K562 (cell line): ENCODE measurements around the gene OSBPL3. TPM values are rescaled to one million over a fixed set of nuclear protein-coding genes. Genes with fewer than 3 reads are reported as not detected.

Experiments
- E2F4 ChIP-seq: sonication (generic); formaldehyde crosslinking; IDR thresholded peaks from 2 replicates; pipeline ENCODE4 v1.8.0; 2022; ENCODE audit warnings: mild to moderate bottlenecking, low read depth, missing genetic modification reagents
- MCM7 ChIP-seq, 2 experiments: fragments of 450-650 bp; IDR thresholded peaks; 2 replicates each; pipeline ENCODE4 v1.6.1; 2016 to 2018
- RFX5 ChIP-seq: IDR thresholded peaks from 2 replicates; pipeline ENCODE4 v1.6.1; 2011; ENCODE audit warnings: low read depth, mild to moderate bottlenecking, improper control_type of control experiment, low read length
- SAP30 ChIP-seq: fragments of 200-600 bp; sonication (generic); IDR thresholded peaks from 2 replicates; pipeline ENCODE4 v1.6.1; 2012; ENCODE audit warnings: borderline replicate concordance, low read depth, mild to moderate bottlenecking, moderate library complexity, low read length, control low read depth, inconsistent platforms; ENCODE audit not compliant: insufficient read depth, poor library complexity, severe bottlenecking
- ZKSCAN8 ChIP-seq: fragments of 200-800 bp; sonication (Bioruptor generic); IDR thresholded peaks from 2 replicates; pipeline ENCODE4 v1.6.1; 2016; ENCODE audit warnings: missing genetic modification characterization, missing compliant biosample characterization
- ZNF140 ChIP-seq: fragments of 250-450 bp; sonication (Bioruptor Pico); IDR thresholded peaks from 2 replicates; pipeline ENCODE4 v1.8.0; 2021; ENCODE audit warnings: moderate library complexity, mild to moderate bottlenecking, inconsistent platforms
- ZNF511 ChIP-seq: sonication (generic); formaldehyde crosslinking; IDR thresholded peaks from 2 replicates; pipeline ENCODE4 v1.8.0; 2022; ENCODE audit warnings: mild to moderate bottlenecking, missing genetic modification reagents
- ZNF584 ChIP-seq: fragments of 200-800 bp; sonication (Bioruptor generic); IDR thresholded peaks from 2 replicates; pipeline ENCODE4 v1.6.1; 2016; ENCODE audit warnings: low read depth, mild to moderate bottlenecking, missing genetic modification characterization, missing compliant biosample characterization
- ZSCAN29 ChIP-seq: fragments of 450-650 bp; IDR thresholded peaks from 2 replicates; pipeline ENCODE4 v1.6.1; 2017
- polyA plus RNA-seq, 8 experiments: library from polyadenylated mRNA; depleted of rRNA in 4 of 8; stranded (reverse) in 5 of 8; unstranded in 3 of 8; fragments of >200 nt; fragmentation: Nextera tagmentation in 2 of 8; fragmentation: Illumina TruSeq in 1 of 8; extraction: Ambion mirVana in 2 of 8; extraction: Trizol in 1 of 8; gene quantifications; 2 replicates each; pipeline versions ENCODE4 v1.2.1 to v1.2.3, GENCODE V29; 2011 to 2014; ENCODE audit warnings: inconsistent platforms in 1 of 8, missing spikeins in 1 of 8
- total RNA-seq, 7 experiments: library from RNA; depleted of rRNA in 6 of 7; stranded (reverse); fragments of >200 nt in 6 of 7; fragmentation: Illumina TruSeq in 2 of 7; extraction: Trizol in 2 of 7; gene quantifications; 2 replicates each; pipeline versions ENCODE4 v1.2.1 to v1.2.3, GENCODE V29; 2011 to 2021; ENCODE audit warnings: low replicate concordance in 1 of 7

OSBPL3 gene
- total and polyA plus RNA-seq, 9 of the 15 experiments (the other 6 are each of a cell fraction or from before 2014, with no cell fraction given) = 4.8 to 37.2 (median 26.5) TPM

GRCh38 chr7:24764972-24765744 is 214.8 kb downstream of the OSBPL3 start (continued):
- no peak for TF ChIP-seq ZNF584 (CRISPR knock-in tag)
- TF ChIP-seq E2F4 (CRISPR knock-in tag) = no peak
- TF ChIP-seq ZNF511 (CRISPR knock-in tag) = no peak
- TF ChIP-seq SAP30 = no peak
- no peak for TF ChIP-seq ZNF140 (CRISPR knock-in tag)
- TF ChIP-seq ZSCAN29 = no peak
- no peak for TF ChIP-seq ZKSCAN8 (CRISPR knock-in tag)
- no peak for TF ChIP-seq MCM7 (IDR thresholded peaks at IDR 0.05)
- TF ChIP-seq RFX5 = no peak
